H1 (cell line): ENCODE measurements around the gene BECN2. TPM values are rescaled to one million over a fixed set of nuclear protein-coding genes. Genes with fewer than 3 reads are reported as not detected.

Experiments
- RAD21 ChIP-seq, 2 experiments: IDR thresholded peaks in 1 of 2; conservative IDR thresholded peaks in 1 of 2; 2 replicates each; pipeline ENCODE4 v1.6.1; 2011; ENCODE audit warnings: low read depth in 2 of 2, low read length in 2 of 2, improper control_type of control experiment in 1 of 2, inconsistent platforms in 1 of 2, mild to moderate bottlenecking in 1 of 2, moderate library complexity in 1 of 2
- polyA plus RNA-seq, 7 experiments: library from polyadenylated mRNA; depleted of rRNA in 3 of 7; stranded (reverse) in 5 of 7; unstranded in 2 of 7; fragments of >200 nt in 5 of 7; fragments of 200-250 nt in 2 of 7; gene quantifications; 1 replicate in 5 of 7; 2 replicates in 1 of 7; 4 replicates in 1 of 7; pipeline versions ENCODE4 v1.2.1 to v1.2.3, GENCODE V29; 2011 to 2013; ENCODE audit warnings: missing spikeins in 2 of 7, mixed read lengths in 2 of 7
- total RNA-seq: library from RNA; stranded (reverse); fragmentation: NEBNext Ultra II Directional; extraction: Animal tissue kit (Norgen Biotek cat#: 25700); gene quantifications from 2 replicates; pipeline ENCODE4 v1.2.1, GENCODE V29; 2021

The BECN2 gene
- total and polyA plus RNA-seq, 2 of the 8 experiments (the other 6 are each of a cell fraction or from before 2014, with no cell fraction given), result not detected

- no peak for TF ChIP-seq RAD21 (IDR thresholded peaks at IDR 0.05 in 1 of 2, conservative IDR thresholded peaks at IDR 0.05 in 1 of 2; ENCODE audit: low read depth in 2 of 2, low read length in 2 of 2)
- TF ChIP-seq, all 59 proteins: peak for 0
Measured at GRCh38 chr1:241934866-241935265, 22.7 kb upstream of the BECN2 start (continued).
